Liver (tissue), 9 donors: Measurements from ENCODE around the gene ARV1. TPM values are rescaled to one million over a fixed set of nuclear protein-coding genes. Genes with fewer than 3 reads are reported as not detected.

ENCODE experiments used
- DNase-seq: peaks from one replicate; pipeline ENCODE4 v3.0.0-alpha.2; 2017; ENCODE audit warnings: low spot score
- H3K27ac ChIP-seq, 2 donors: one replicate each; pipeline ENCODE4 v1.7.0; 2013; ENCODE audit warnings: inconsistent platforms in 2 of 2, low read length in 2 of 2, control low read depth in 1 of 2, low read depth in 1 of 2, mild to moderate bottlenecking in 1 of 2
- H3K27me3 ChIP-seq, 4 donors: one replicate each; pipeline versions ENCODE4 v1.6.1 to v1.7.0; 2013; ENCODE audit warnings: low read length in 3 of 4, inconsistent platforms in 1 of 4, mild to moderate bottlenecking in 1 of 4, moderate library complexity in 1 of 4; ENCODE audit not compliant: control insufficient read depth in 4 of 4, insufficient read depth in 4 of 4
- H3K36me3 ChIP-seq, 4 donors: one replicate each; pipeline versions ENCODE4 v1.6.1 to v1.7.0; 2013; ENCODE audit warnings: low read length in 3 of 4, mild to moderate bottlenecking in 3 of 4, low read depth in 1 of 4, moderate library complexity in 1 of 4; ENCODE audit not compliant: control insufficient read depth in 4 of 4, insufficient read depth in 3 of 4
- H3K4me1 ChIP-seq, 4 donors: one replicate each; pipeline versions ENCODE4 v1.6.1 to v1.7.0; 2013; ENCODE audit warnings: low read length in 3 of 4, mild to moderate bottlenecking in 3 of 4, moderate library complexity in 1 of 4; ENCODE audit not compliant: control insufficient read depth in 4 of 4, insufficient read depth in 4 of 4
- H3K4me3 ChIP-seq, 3 donors: one replicate each; pipeline versions ENCODE4 v1.6.1 to v1.7.0; 2013; ENCODE audit warnings: low read length in 3 of 3, control low read depth in 1 of 3, low read depth in 1 of 3, mild to moderate bottlenecking in 1 of 3
- H3K9ac ChIP-seq, 2 donors: one replicate each; pipeline ENCODE4 v1.7.0; 2013; ENCODE audit warnings: low read length in 2 of 2, mild to moderate bottlenecking in 2 of 2, moderate library complexity in 2 of 2, control low read depth in 1 of 2, low read depth in 1 of 2
- H3K9me3 ChIP-seq, 4 donors: one replicate each; pipeline versions ENCODE4 v1.6.1 to v1.7.0; 2013; ENCODE audit warnings: low read length in 3 of 4; ENCODE audit not compliant: control insufficient read depth in 4 of 4
- ATF3 ChIP-seq: IDR thresholded peaks from 2 replicates; pipeline ENCODE4 v1.6.1; 2016; ENCODE audit warnings: antibody characterized with exemption
- CTCF ChIP-seq: fragments of 150-350 bp; IDR thresholded peaks from 2 replicates; pipeline ENCODE4 v1.5.1; 2017; ENCODE audit warnings: improper control_type of control experiment, low read depth, low read length; ENCODE audit not compliant: missing input control
- EGR1 ChIP-seq, 2 donors: IDR thresholded peaks; 2 replicates each; pipeline ENCODE4 v1.6.1; 2016 to 2018; ENCODE audit warnings: antibody characterized with exemption in 2 of 2, low read depth in 2 of 2
- FOXA1 ChIP-seq: IDR thresholded peaks from 2 replicates; pipeline ENCODE4 v1.6.1; 2016; ENCODE audit warnings: antibody characterized with exemption
- FOXA2 ChIP-seq: IDR thresholded peaks from 2 replicates; pipeline ENCODE4 v1.6.1; 2016; ENCODE audit warnings: antibody characterized with exemption
- HNF4A ChIP-seq, 2 donors: conservative IDR thresholded peaks; 2 replicates each; pipeline ENCODE4 v1.6.1; 2016; ENCODE audit warnings: antibody characterized with exemption in 2 of 2, mild to moderate bottlenecking in 2 of 2
- HNF4G ChIP-seq: IDR thresholded peaks from 2 replicates; pipeline ENCODE4 v1.6.1; 2016; ENCODE audit warnings: antibody characterized with exemption
- JUND ChIP-seq, 2 donors: IDR thresholded peaks; 2 replicates each; pipeline ENCODE4 v1.6.1; 2016; ENCODE audit warnings: antibody characterized with exemption in 2 of 2
- MAX ChIP-seq: IDR thresholded peaks from 2 replicates; pipeline ENCODE4 v1.6.1; 2016; ENCODE audit warnings: antibody characterized with exemption
- NR2F2 ChIP-seq: IDR thresholded peaks from 2 replicates; pipeline ENCODE4 v1.6.1; 2016; ENCODE audit warnings: antibody characterized with exemption
- RAD21 ChIP-seq, 2 donors: IDR thresholded peaks; 2 replicates each; pipeline ENCODE4 v1.6.1; 2016; ENCODE audit warnings: antibody characterized with exemption in 2 of 2, mild to moderate bottlenecking in 2 of 2
- REST ChIP-seq: IDR thresholded peaks from 2 replicates; pipeline ENCODE4 v1.6.1; 2016; ENCODE audit warnings: antibody characterized with exemption, mild to moderate bottlenecking
- RXRA ChIP-seq, 2 donors: IDR thresholded peaks; 2 replicates each; pipeline ENCODE4 v1.6.1; 2017 to 2018; ENCODE audit warnings: antibody characterized with exemption in 2 of 2, mild to moderate bottlenecking in 1 of 2
- SP1 ChIP-seq: IDR thresholded peaks from 2 replicates; pipeline ENCODE4 v1.6.1; 2018; ENCODE audit warnings: antibody characterized with exemption, mild to moderate bottlenecking
- TAF1 ChIP-seq: conservative IDR thresholded peaks from 2 replicates; pipeline ENCODE4 v1.6.1; 2016; ENCODE audit warnings: antibody characterized with exemption, mild to moderate bottlenecking
- YY1 ChIP-seq: IDR thresholded peaks from 2 replicates; pipeline ENCODE4 v1.6.1; 2016; ENCODE audit warnings: antibody characterized with exemption, mild to moderate bottlenecking
- ZBTB33 ChIP-seq: IDR thresholded peaks from 2 replicates; pipeline ENCODE4 v1.6.1; 2016; ENCODE audit warnings: antibody characterized with exemption
- WGBS: extraction: QIAGEN DNeasy Blood & Tissue Kit; methylation state at CpG from one replicate; pipeline ENCODE4 v1.1.7; 2013; 5-methylcytosine and 5-hydroxymethylcytosine counted together
- polyA plus RNA-seq, 2 donors: library from polyadenylated mRNA; stranded (reverse) in 1 of 2; unstranded in 1 of 2; fragments of 200-250 nt in 1 of 2; fragments of >200 nt in 1 of 2; fragmentation: Nextera tagmentation in 1 of 2; extraction: Ambion mirVana in 1 of 2; gene quantifications; one replicate each; pipeline versions ENCODE4 v1.2.1 to v1.2.3, GENCODE V29; 2013 to 2015
- total RNA-seq, 2 donors: library from RNA; depleted of rRNA; stranded (reverse); fragments of >200 nt; gene quantifications; one replicate each; pipeline ENCODE4 v1.2.3, GENCODE V29; 2014
- donor health status: healthy.
- donor health status: healthy.
- donor health status: healthy.
- donor health status: healthy.
- donor health status: healthy.

ARV1 gene
- total and polyA plus RNA-seq, 4 donors = 11.4 to 18.9 (median 14.6) TPM

GRCh38 chr1:230940848-230941247, 38.0 kb upstream of the ARV1 start:
- Histone ChIP-seq H3K9ac (no peak overlapping the region), H3K27me3 (no peaks in the 10 kb centered on the region), H3K4me1 (no peaks in the 10 kb centered on the region), H3K9me3 (no peaks in the 10 kb centered on the region), H3K27ac (no peak overlapping the region), H3K36me3 (peaks cover 1 to 8% (median 6%) of the 10 kb centered on the region in 4 donors), H3K4me3 (no peak overlapping the region)
- no peak for TF ChIP-seq HNF4G
- TF ChIP-seq TAF1 = no peak
- TF ChIP-seq ZBTB33 = no peak
- TF ChIP-seq MAX = no peak
- TF ChIP-seq HNF4A (conservative IDR thresholded peaks at IDR 0.05) = no peak
- no peak for TF ChIP-seq FOXA1
- TF ChIP-seq SP1 = no peak
- no peak for TF ChIP-seq RXRA (IDR thresholded peaks at IDR 0.05)
- TF ChIP-seq REST = no peak
- TF ChIP-seq NR2F2 = no peak
- TF ChIP-seq FOXA2 = no peak
- no peak for TF ChIP-seq JUND (IDR thresholded peaks at IDR 0.05)
- TF ChIP-seq YY1 = no peak
- TF ChIP-seq CTCF = no peak
- no peak for DNase-seq
- WGBS = 95% methylated on average over 1 of the region's 1 CpG

GRCh38 chr1:230943048-230943593, 35.8 kb upstream of the ARV1 start:
- H3K4me1 ChIP-seq = no peaks in the 10 kb centered on the region
- H3K36me3 ChIP-seq = peaks cover 0 to 8% (median 5%) of the 10 kb centered on the region in 4 donors
- DNase-seq = no peak
- no peaks in the 10 kb centered on the region for H3K27me3 ChIP-seq
- no peak overlapping the region for H3K27ac ChIP-seq
- no peak overlapping the region for H3K9ac ChIP-seq
- H3K4me3 ChIP-seq = no peak overlapping the region
- H3K9me3 ChIP-seq = no peaks in the 10 kb centered on the region
- WGBS = 97% methylated on average over 2 of the region's 2 CpGs
- TF ChIP-seq EGR1 (IDR thresholded peaks at IDR 0.05; ENCODE audit: low read depth in 2 of 2) (no peak), HNF4G (no peak), HNF4A (conservative IDR thresholded peaks at IDR 0.05) (no peak), FOXA1 (no peak), YY1 (no peak), REST (no peak), FOXA2 (no peak), MAX (no peak), ATF3 (no peak), TAF1 (no peak), RAD21 (IDR thresholded peaks at IDR 0.05) (no peak), SP1 (no peak), CTCF (no peak), RXRA (IDR thresholded peaks at IDR 0.05) (no peak)
